Upper lobe of left lung (tissue), 6 donors: ENCODE data around the gene PRLR. TPM values are rescaled to one million over a fixed set of nuclear protein-coding genes. Genes with fewer than 3 reads are reported as not detected.
"Not testable (repeated sequence)": the region's sequence is repeated elsewhere in the genome, so short reads cannot be mapped to it uniquely, and the experiment has no call there.

Experiments used
- ATAC-seq, 2 donors: fragments of 200-7000 bp; cut with Tn5 transposase; one replicate each; pipeline ENCODE4 v1.9.1; 2022; ENCODE audit warnings: mild to moderate bottlenecking in 2 of 2, moderate library complexity in 2 of 2; ENCODE audit not compliant: low FRiP score in 2 of 2
- DNase-seq, 2 donors: peaks; one replicate each; pipeline ENCODE4 v3.0.0-alpha.2; 2019 to 2020
- H3K27ac ChIP-seq, 4 donors: fragments of 200-600 bp; sonication (generic); one replicate each; pipeline ENCODE4 v1.5.1; 2016 to 2019
- H3K27me3 ChIP-seq, 4 donors: fragments of 200-600 bp; sonication (generic); one replicate each; pipeline ENCODE4 v1.5.1; 2017 to 2019
- H3K36me3 ChIP-seq, 4 donors: fragments of 200-600 bp; sonication (generic); one replicate each; pipeline ENCODE4 v1.5.1; 2016 to 2019
- H3K4me1 ChIP-seq, 4 donors: fragments of 200-600 bp; sonication (generic); one replicate each; pipeline ENCODE4 v1.5.1; 2018 to 2019
- H3K4me3 ChIP-seq, 4 donors: fragments of 200-600 bp; sonication (generic); one replicate each; pipeline ENCODE4 v1.5.1; 2017 to 2019; ENCODE audit warnings: mild to moderate bottlenecking in 2 of 4, moderate library complexity in 1 of 4
- H3K9me3 ChIP-seq, 4 donors: fragments of 200-600 bp; sonication (generic); one replicate each; pipeline ENCODE4 v1.5.1; 2018 to 2019
- EP300 ChIP-seq, 4 donors: sonication (generic); formaldehyde crosslinking; IDR thresholded peaks; one replicate each; pipeline ENCODE4 v1.5.1; 2017; ENCODE audit warnings: antibody characterized with exemption in 4 of 4, control low read depth in 2 of 4
- POLR2A ChIP-seq, 4 donors: fragments of 450-650 bp; IDR thresholded peaks; one replicate each; pipeline ENCODE4 v1.5.1; 2016 to 2017; ENCODE audit warnings: antibody characterized with exemption in 4 of 4, mild to moderate bottlenecking in 2 of 4
- POLR2AphosphoS5 ChIP-seq, 2 donors: sonication (generic); formaldehyde crosslinking; IDR thresholded peaks; one replicate each; pipeline ENCODE4 v1.5.1; 2017; ENCODE audit warnings: antibody characterized with exemption in 2 of 2
- WGBS, 2 donors: methylation state at CpG; one replicate each; pipeline ENCODE4 v1.1.5; 2017 to 2018; 5-methylcytosine and 5-hydroxymethylcytosine counted together
- total RNA-seq, 6 donors: library from RNA; depleted of rRNA in 4 of 6; stranded (reverse); fragments of >200 nt in 4 of 6; gene quantifications; one replicate each; pipeline versions ENCODE4 v1.1.0 to v1.2.1, GENCODE V29; 2016 to 2021
- TF ChIP-seq, protein P1 (sequence below), 6 experiments: fragments of 450-650 bp in 4 of 6; fragments of 200-600 bp in 2 of 6; sonication (generic) in 2 of 6; IDR thresholded peaks; one replicate each; pipeline ENCODE4 v1.5.1; 2016 to 2019; ENCODE audit warnings: antibody characterized with exemption in 6 of 6
- donor health status: DM: no; HTN: no; CAD: no; lungs with moderate emphysema.
- donor health status: DM: no; HTN: yes; CAD: no; lungs with severe emphysema.

PRLR gene
- total RNA-seq, 6 donors from 2014 or later: 0.49 to 3.6 (median 1.8) TPM; not detected in 1

DNA sequence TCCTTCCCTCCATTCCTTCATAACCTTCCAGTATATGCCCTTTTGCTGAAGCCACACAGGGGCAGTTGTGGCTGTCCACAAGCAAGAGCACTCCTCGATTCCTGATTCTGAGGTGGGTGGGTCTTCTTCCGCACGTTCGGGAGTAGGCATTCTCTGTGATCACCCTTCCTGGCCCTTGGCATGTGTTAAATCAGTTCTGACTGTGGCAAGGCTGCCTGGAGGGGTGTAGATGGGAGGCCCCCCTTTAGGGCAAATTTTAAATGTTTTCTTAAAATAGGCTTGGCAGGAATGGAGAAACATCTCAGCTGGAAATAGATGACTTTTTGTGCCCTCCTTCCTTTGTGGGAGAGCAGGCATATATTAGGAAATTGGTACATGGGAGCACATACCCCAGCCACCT, 185.6 kb downstream of the PRLR start:
- Histone ChIP-seq H3K4me3 (no peak overlapping the region), H3K27ac (no peak overlapping the region), H3K9me3 (no peaks in the 10 kb centered on the region), H3K36me3 (no peaks in the 10 kb centered on the region), H3K4me1 (no peaks in the 10 kb centered on the region), H3K27me3 (no peaks in the 10 kb centered on the region)
- WGBS, 2 donors: 78 to 90% methylated on average over 4 of the region's 4 CpGs
- no peak for TF ChIP-seq POLR2AphosphoS5 (IDR thresholded peaks at IDR 0.05)
- TF ChIP-seq EP300 (IDR thresholded peaks at IDR 0.05): no peak
- TF ChIP-seq, protein P1, sequence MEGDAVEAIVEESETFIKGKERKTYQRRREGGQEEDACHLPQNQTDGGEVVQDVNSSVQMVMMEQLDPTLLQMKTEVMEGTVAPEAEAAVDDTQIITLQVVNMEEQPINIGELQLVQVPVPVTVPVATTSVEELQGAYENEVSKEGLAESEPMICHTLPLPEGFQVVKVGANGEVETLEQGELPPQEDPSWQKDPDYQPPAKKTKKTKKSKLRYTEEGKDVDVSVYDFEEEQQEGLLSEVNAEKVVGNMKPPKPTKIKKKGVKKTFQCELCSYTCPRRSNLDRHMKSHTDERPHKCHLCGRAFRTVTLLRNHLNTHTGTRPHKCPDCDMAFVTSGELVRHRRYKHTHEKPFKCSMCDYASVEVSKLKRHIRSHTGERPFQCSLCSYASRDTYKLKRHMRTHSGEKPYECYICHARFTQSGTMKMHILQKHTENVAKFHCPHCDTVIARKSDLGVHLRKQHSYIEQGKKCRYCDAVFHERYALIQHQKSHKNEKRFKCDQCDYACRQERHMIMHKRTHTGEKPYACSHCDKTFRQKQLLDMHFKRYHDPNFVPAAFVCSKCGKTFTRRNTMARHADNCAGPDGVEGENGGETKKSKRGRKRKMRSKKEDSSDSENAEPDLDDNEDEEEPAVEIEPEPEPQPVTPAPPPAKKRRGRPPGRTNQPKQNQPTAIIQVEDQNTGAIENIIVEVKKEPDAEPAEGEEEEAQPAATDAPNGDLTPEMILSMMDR (IDR thresholded peaks at IDR 0.05): no peak
- no peak for TF ChIP-seq POLR2A (IDR thresholded peaks at IDR 0.05)
- DNase-seq (no peak), ATAC-seq (no peak)

DNA sequence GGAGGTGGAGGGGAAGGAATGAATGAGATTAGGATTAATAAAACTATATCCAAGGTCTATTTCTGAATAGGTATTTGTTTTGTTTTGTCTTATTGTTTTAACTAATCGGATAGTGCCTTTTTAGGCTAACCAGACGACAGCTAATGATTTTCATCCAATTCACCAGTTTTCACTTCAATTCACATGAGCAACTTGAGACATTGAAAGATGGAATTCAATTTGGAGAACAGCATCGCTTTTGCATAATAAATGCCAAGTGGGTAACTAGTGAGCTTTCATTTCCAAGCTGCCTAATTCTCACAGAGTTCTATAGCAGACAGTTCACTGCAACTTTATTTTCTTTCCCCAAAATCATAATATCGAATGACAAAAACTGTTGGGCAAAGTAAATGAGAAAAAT, 187.5 kb downstream of the PRLR start:
- DNase-seq (no peak), ATAC-seq (no peak)
- TF ChIP-seq POLR2AphosphoS5 (IDR thresholded peaks at IDR 0.05) (no peak), EP300 (IDR thresholded peaks at IDR 0.05) (no peak), POLR2A (IDR thresholded peaks at IDR 0.05) (no peak)
- TF ChIP-seq, protein P1 (IDR thresholded peaks at IDR 0.05): no peak
- no peak overlapping the region for H3K4me3 ChIP-seq
- H3K4me1 ChIP-seq: no peaks in the 10 kb centered on the region
- 89 to 90% methylated on average over 4 of the region's 4 CpGs for WGBS, 2 donors
- H3K9me3 ChIP-seq: no peaks in the 10 kb centered on the region
- no peaks in the 10 kb centered on the region for H3K36me3 ChIP-seq
- no peaks in the 10 kb centered on the region for H3K27me3 ChIP-seq
- no peak overlapping the region for H3K27ac ChIP-seq

DNA sequence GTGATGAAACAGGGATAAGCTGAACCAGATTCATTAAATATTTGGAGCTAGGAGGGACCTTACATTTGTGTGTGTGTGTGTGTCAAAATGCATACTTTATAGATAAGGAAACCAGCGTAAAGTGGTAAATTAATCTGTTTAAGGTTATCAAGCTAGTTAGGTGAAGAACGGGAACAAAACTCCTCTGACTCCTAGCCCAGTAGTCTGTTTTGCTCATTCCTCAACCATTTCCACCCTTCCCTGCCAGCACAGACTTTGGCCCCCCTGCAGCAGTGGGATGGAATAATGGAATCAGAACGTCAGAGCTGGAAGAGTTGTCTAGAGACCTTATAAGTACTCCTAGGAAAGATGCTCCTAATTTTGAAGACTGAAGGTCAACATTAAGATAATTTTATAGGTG, 189.0 kb downstream of the PRLR start:
- Histone ChIP-seq H3K4me3 (no peak overlapping the region), H3K9me3 (no peaks in the 10 kb centered on the region), H3K36me3 (no peaks in the 10 kb centered on the region), H3K4me1 (peaks cover 0 to 6% (median 2%) of the 10 kb centered on the region in 4 donors), H3K27ac (no peak overlapping the region), H3K27me3 (no peaks in the 10 kb centered on the region)
- ATAC-seq (no peak), DNase-seq (no peak)
- no peak for TF ChIP-seq POLR2A (IDR thresholded peaks at IDR 0.05)
- TF ChIP-seq EP300 (IDR thresholded peaks at IDR 0.05): no peak
- TF ChIP-seq, protein P1 (IDR thresholded peaks at IDR 0.05): no peak
- no peak for TF ChIP-seq POLR2AphosphoS5 (IDR thresholded peaks at IDR 0.05)
- WGBS, 2 donors: 63 to 65% methylated on average over 3 of the region's 3 CpGs

DNA sequence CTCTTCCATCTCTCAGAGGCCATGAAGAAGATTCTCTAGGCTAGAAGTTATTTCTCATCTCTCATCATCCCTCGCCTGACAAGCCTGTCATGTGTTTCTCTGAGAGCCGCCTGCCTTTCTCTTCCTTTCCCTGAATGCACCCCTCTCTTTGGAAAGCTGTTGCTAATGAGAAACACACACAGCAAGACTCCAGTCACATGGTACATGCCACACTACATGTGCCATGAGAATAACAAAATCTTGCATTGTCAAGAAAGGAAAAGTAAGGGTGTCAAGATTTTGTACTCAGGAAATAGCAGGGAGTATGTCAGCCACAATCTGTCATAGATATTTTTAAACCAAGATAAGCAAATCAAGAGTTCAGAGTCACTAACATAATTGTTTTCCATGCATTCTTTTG, 191.4 kb downstream of the PRLR start:
- WGBS, 2 donors: 70 to 82% methylated on average over 2 of the region's 2 CpGs
- ATAC-seq: no peak

DNA sequence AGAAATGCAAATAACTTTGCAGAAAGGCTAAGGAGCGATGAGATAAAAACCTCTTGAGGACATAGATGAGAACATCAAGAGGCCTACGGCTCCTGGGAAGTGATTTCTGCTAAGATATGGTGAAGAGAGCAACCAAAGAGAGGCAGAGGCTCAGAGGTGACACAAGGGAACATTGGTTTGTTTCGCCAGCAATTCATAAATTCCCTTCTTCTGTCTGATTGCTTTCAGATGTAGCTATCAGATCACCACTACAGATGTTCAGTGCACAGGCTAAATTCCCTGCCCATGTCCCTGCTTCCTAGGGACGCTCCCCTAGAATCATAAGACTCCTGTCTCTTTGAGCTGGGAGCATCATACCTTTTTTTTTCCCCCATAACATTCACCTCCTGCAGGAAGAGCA, 193.8 kb downstream of the PRLR start:
- ATAC-seq (no peak), DNase-seq (no peak)
- TF ChIP-seq POLR2A (IDR thresholded peaks at IDR 0.05): no peak
- TF ChIP-seq, protein P1 (IDR thresholded peaks at IDR 0.05): no peak
- no peak for TF ChIP-seq POLR2AphosphoS5 (IDR thresholded peaks at IDR 0.05)
- TF ChIP-seq EP300 (IDR thresholded peaks at IDR 0.05): no peak
- H3K27ac ChIP-seq: no peak overlapping the region
- peaks cover 0 to 6% (median 2%) of the 10 kb centered on the region in 4 donors for H3K4me1 ChIP-seq
- WGBS, 2 donors: 72 to 74% methylated on average over 4 of the region's 4 CpGs
- H3K27me3 ChIP-seq: no peaks in the 10 kb centered on the region
- no peak overlapping the region for H3K4me3 ChIP-seq
- H3K36me3 ChIP-seq: no peaks in the 10 kb centered on the region
- H3K9me3 ChIP-seq: no peaks in the 10 kb centered on the region

More for the DNA sequence above, 191.4 kb downstream of the PRLR start:
- H3K4me1 ChIP-seq: peaks cover 0 to 6% (median 2%) of the 10 kb centered on the region in 4 donors
- no peaks in the 10 kb centered on the region for H3K36me3 ChIP-seq
- no peak overlapping the region for H3K4me3 ChIP-seq
- no peaks in the 10 kb centered on the region for H3K9me3 ChIP-seq
- H3K27me3 ChIP-seq: no peaks in the 10 kb centered on the region
- no peak overlapping the region for H3K27ac ChIP-seq
- DNase-seq: no peak
- TF ChIP-seq POLR2AphosphoS5 (IDR thresholded peaks at IDR 0.05): no peak

DNA sequence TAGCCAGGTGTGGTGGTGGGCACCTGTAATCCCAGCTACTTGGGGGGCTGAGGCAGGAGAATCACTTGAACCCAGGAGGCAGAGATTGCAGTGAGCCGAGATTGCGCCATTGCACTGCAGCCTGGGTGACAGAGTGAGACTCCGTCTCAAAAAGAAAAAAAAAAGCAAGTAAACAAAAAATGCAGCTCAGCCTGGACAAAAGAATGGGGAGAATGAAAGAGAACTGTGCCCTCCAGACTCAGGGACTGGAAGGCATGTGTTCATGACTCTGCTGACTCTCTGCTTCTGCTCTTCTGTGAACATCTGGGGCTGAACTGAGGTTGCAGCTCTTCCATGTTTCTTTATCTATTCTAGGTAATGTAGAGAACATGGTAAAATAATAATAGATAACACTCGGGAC, 194.4 kb downstream of the PRLR start:
- H3K4me3 ChIP-seq, ATAC-seq, H3K27me3 ChIP-seq, H3K9me3 ChIP-seq, DNase-seq, H3K27ac ChIP-seq, H3K36me3 ChIP-seq, H3K4me1 ChIP-seq: not testable (repeated sequence)
- WGBS, 2 donors: 73 to 75% methylated on average over 4 of the region's 4 CpGs
